ENCODE data around the gene CEP104. TPM values are rescaled to one million over a fixed set of nuclear protein-coding genes. Genes with fewer than 3 reads are reported as not detected.

Gene CEP104
- total and polyA plus RNA-seq, 2 donors (not counting 1 experiment from before 2014, with no cell fraction given), result 27.7 to 71.8 TPM

- Mint-ChIP-seq H3K27ac (peak overlapping the region; percentile 26), H3K27me3 (no peaks in the 10 kb centered on the region), H3K9me3 (ENCODE audit: insufficient read depth) (peaks cover 4% of the 10 kb centered on the region), H3K4me1 (peaks cover 33% of the 10 kb centered on the region), H3K4me3 (no peak overlapping the region)
- ChIA-PET CTCF (interaction anchor here (0.6 kb wide), 1 partner anchor 69 kb away, joined by 4 read pairs; no protein-coding TSS in a partner anchor), POLR2A (interaction anchor here (0.6 kb wide), 1 partner anchor 108 kb away, joined by 4 read pairs; no protein-coding TSS in a partner anchor)
- intact Hi-C loops (cut with micrococcal nuclease), result no loop called here
- H3K36me3 ChIP-seq (replicated peaks in 1 of 2; ENCODE audit: control extremely low read depth in 1 of 2, control insufficient read depth in 1 of 2, extremely low read depth in 1 of 2, insufficient read depth in 2 of 2, low read length in 1 of 2), result peaks cover 10 to 36% of the 10 kb centered on the region in 2 experiments
- H3K27ac ChIP-seq (ENCODE audit: low read length in 2 of 2), result peak overlapping the region in 1 of 2 donors; percentile 65
- no peak overlapping the region for H3K9ac ChIP-seq (ENCODE audit: low read length)
- no peak for ATAC-seq (ENCODE audit: low read depth)
- TF ChIP-seq, protein P1, sequence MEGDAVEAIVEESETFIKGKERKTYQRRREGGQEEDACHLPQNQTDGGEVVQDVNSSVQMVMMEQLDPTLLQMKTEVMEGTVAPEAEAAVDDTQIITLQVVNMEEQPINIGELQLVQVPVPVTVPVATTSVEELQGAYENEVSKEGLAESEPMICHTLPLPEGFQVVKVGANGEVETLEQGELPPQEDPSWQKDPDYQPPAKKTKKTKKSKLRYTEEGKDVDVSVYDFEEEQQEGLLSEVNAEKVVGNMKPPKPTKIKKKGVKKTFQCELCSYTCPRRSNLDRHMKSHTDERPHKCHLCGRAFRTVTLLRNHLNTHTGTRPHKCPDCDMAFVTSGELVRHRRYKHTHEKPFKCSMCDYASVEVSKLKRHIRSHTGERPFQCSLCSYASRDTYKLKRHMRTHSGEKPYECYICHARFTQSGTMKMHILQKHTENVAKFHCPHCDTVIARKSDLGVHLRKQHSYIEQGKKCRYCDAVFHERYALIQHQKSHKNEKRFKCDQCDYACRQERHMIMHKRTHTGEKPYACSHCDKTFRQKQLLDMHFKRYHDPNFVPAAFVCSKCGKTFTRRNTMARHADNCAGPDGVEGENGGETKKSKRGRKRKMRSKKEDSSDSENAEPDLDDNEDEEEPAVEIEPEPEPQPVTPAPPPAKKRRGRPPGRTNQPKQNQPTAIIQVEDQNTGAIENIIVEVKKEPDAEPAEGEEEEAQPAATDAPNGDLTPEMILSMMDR (IDR thresholded peaks at IDR 0.05), result no peak
- DNase-seq, result peak; percentile 29
- H3K4me3 ChIP-seq (ENCODE audit: control extremely low read depth in 1 of 5, extremely low read depth in 1 of 5, insufficient read depth in 1 of 5, low read depth in 2 of 5, low read length in 4 of 5), result no peak overlapping the region
- 100% methylated on average over 1 of the region's 5 CpGs for WGBS (ENCODE audit: insufficient coverage)
- no peaks in the 10 kb centered on the region for H3K27me3 ChIP-seq (replicated peaks in 1 of 4; ENCODE audit: control extremely low read depth in 1 of 4, control insufficient read depth in 3 of 4, insufficient read depth in 4 of 4, low read length in 3 of 4)
- H3K4me1 ChIP-seq (ENCODE audit: control insufficient read depth in 2 of 2, insufficient read depth in 2 of 2, low read length in 2 of 2), result peaks cover 8 to 25% of the 10 kb centered on the region in 2 donors
- H3K79me2 ChIP-seq (ENCODE audit: control insufficient read depth, insufficient read depth, low read length), result peaks cover 70% of the 10 kb centered on the region
- no peak overlapping the region for H2AFZ ChIP-seq (ENCODE audit: insufficient read depth, low read depth, low read length, poor library complexity, severe bottlenecking)
- H4K20me1 ChIP-seq (ENCODE audit: control insufficient read depth, insufficient read depth, low read length, poor library complexity, severe bottlenecking), result peaks cover 29% of the 10 kb centered on the region
- H3K4me2 ChIP-seq (replicated peaks; ENCODE audit: low read depth, low read length, poor library complexity, severe bottlenecking), result peak overlapping the region; percentile 9
- H3K9me3 ChIP-seq (ENCODE audit: control extremely low read depth in 1 of 3, control insufficient read depth in 2 of 3, insufficient read depth in 1 of 3, low read length in 2 of 3), result peaks cover 0 to 15% (median 4%) of the 10 kb centered on the region in 3 donors
Observed at GRCh38 chr1:3893190-3893589, 36.2 kb upstream of the CEP104 start.

GRCh38 chr1:3892748-3893147, 35.7 kb upstream of the CEP104 start:
- Histone ChIP-seq H3K4me3 (ENCODE audit: control extremely low read depth in 1 of 5, extremely low read depth in 1 of 5, insufficient read depth in 1 of 5, low read depth in 2 of 5, low read length in 4 of 5) (no peak overlapping the region), H3K27me3 (replicated peaks in 1 of 4; ENCODE audit: control extremely low read depth in 1 of 4, control insufficient read depth in 3 of 4, insufficient read depth in 4 of 4, low read length in 3 of 4) (no peaks in the 10 kb centered on the region), H3K79me2 (ENCODE audit: control insufficient read depth, insufficient read depth, low read length) (peaks cover 66% of the 10 kb centered on the region), H3K36me3 (replicated peaks in 1 of 2; ENCODE audit: control extremely low read depth in 1 of 2, control insufficient read depth in 1 of 2, extremely low read depth in 1 of 2, insufficient read depth in 2 of 2, low read length in 1 of 2) (peaks cover 14 to 40% of the 10 kb centered on the region in 2 experiments), H3K4me2 (replicated peaks; ENCODE audit: low read depth, low read length, poor library complexity, severe bottlenecking) (peak overlapping the region; percentile 9), H3K9ac (ENCODE audit: low read length) (no peak overlapping the region), H2AFZ (ENCODE audit: insufficient read depth, low read depth, low read length, poor library complexity, severe bottlenecking) (no peak overlapping the region), H3K27ac (ENCODE audit: low read length in 2 of 2) (peak overlapping the region in 1 of 2 donors; percentile 65), H4K20me1 (ENCODE audit: control insufficient read depth, insufficient read depth, low read length, poor library complexity, severe bottlenecking) (peaks cover 29% of the 10 kb centered on the region), H3K9me3 (ENCODE audit: control extremely low read depth in 1 of 3, control insufficient read depth in 2 of 3, insufficient read depth in 1 of 3, low read length in 2 of 3) (peaks cover 0 to 11% (median 0%) of the 10 kb centered on the region in 3 donors), H3K4me1 (ENCODE audit: control insufficient read depth in 2 of 2, insufficient read depth in 2 of 2, low read length in 2 of 2) (peaks cover 8 to 25% of the 10 kb centered on the region in 2 donors)
- no peak for TF ChIP-seq EZH2 (IDR thresholded peaks at IDR 0.05; ENCODE audit: borderline replicate concordance, insufficient read depth, low read depth, low read length, poor library complexity, severe bottlenecking)
- TF ChIP-seq, protein P1 (IDR thresholded peaks at IDR 0.05), result no peak
- ATAC-seq (ENCODE audit: low read depth) (no peak), DNase-seq (no peak)
- intact Hi-C loops (cut with micrococcal nuclease), result no loop called here
- CTCF ChIA-PET, result no interaction called here
- 81% methylated on average over 12 of the region's 14 CpGs for WGBS (ENCODE audit: insufficient coverage)
- peak overlapping the region; percentile 44 for H3K4me3 Mint-ChIP-seq
- H3K9me3 Mint-ChIP-seq (ENCODE audit: insufficient read depth), result peaks cover 4% of the 10 kb centered on the region
- no peaks in the 10 kb centered on the region for H3K27me3 Mint-ChIP-seq
- POLR2A ChIA-PET, result no interaction called here
- H3K4me1 Mint-ChIP-seq, result peaks cover 29% of the 10 kb centered on the region
- peak overlapping the region; percentile 38 for H3K27ac Mint-ChIP-seq
